ENCODE data around the gene CYBA.

Gene CYBA

GRCh38 chr16:88650749-88651275 lies at the start of gene CYBA:
TSS of gene CYBA (minus strand) at chr16:88651053. CDS start at chr16:88651013, 40 bp downstream.
- no peak for DNase-seq (ENCODE audit: low read depth)

GRCh38 chr16:88700322-88700635 lies 49.4 kb upstream of the CYBA start:
- DNase-seq (ENCODE audit: low read depth) = no peak

GRCh38 chr16:88699180-88699579 lies 48.3 kb upstream of the CYBA start:
- no peak for DNase-seq (ENCODE audit: low read depth)

GRCh38 chr16:88698646-88699045 lies 47.8 kb upstream of the CYBA start:
- DNase-seq (ENCODE audit: low read depth) = no peak

- DNase-seq (ENCODE audit: low read depth) = no peak
These were observed 47.2 kb upstream of the CYBA start for GRCh38 chr16:88697831-88698615.

- no peak for DNase-seq (ENCODE audit: low read depth)
These were observed 46.4 kb upstream of the CYBA start for GRCh38 chr16:88697116-88697830.

- DNase-seq (ENCODE audit: low read depth) = no peak
These were observed 45.6 kb upstream of the CYBA start for GRCh38 chr16:88696441-88696840.

- no peak for DNase-seq (ENCODE audit: low read depth)
These were observed 44.9 kb upstream of the CYBA start for GRCh38 chr16:88695753-88696152.

- DNase-seq (ENCODE audit: low read depth) = no peak
These were observed 44.4 kb upstream of the CYBA start for GRCh38 chr16:88695218-88695617.

- DNase-seq (ENCODE audit: low read depth) = no peak
These were observed 43.6 kb upstream of the CYBA start for GRCh38 chr16:88694221-88695087.

- no peak for DNase-seq (ENCODE audit: low read depth)
These were observed 42.7 kb upstream of the CYBA start for GRCh38 chr16:88693420-88694177.

- no peak for DNase-seq (ENCODE audit: low read depth)
These were observed 42.0 kb upstream of the CYBA start for GRCh38 chr16:88692861-88693260.

- no peak for DNase-seq (ENCODE audit: low read depth)
These were observed 41.2 kb upstream of the CYBA start for GRCh38 chr16:88691924-88692560.

GRCh38 chr16:88691129-88691813 lies 40.4 kb upstream of the CYBA start:
- DNase-seq (ENCODE audit: low read depth) = no peak

GRCh38 chr16:88690341-88691128 lies 39.7 kb upstream of the CYBA start:
- DNase-seq (ENCODE audit: low read depth) = no peak

GRCh38 chr16:88688013-88688778 lies 37.3 kb upstream of the CYBA start:
- no peak for DNase-seq (ENCODE audit: low read depth)

- no peak for DNase-seq (ENCODE audit: low read depth)
These were observed 36.8 kb upstream of the CYBA start for GRCh38 chr16:88687676-88688012.

- no peak for DNase-seq (ENCODE audit: low read depth)
These were observed 36.4 kb upstream of the CYBA start for GRCh38 chr16:88687254-88687576.
